CD14-positive monocyte (primary cell): Measurements from ENCODE around the gene CPLANE2. TPM values are rescaled to one million over a fixed set of nuclear protein-coding genes. Genes with fewer than 3 reads are reported as not detected.

ENCODE experiments used
- DNase-seq, 3 donors: peaks; one replicate each; pipeline ENCODE4 v3.0.0-alpha.2; 2011 to 2022
- H2AFZ ChIP-seq: 2 replicates; pipeline ENCODE4 v1.6.0; 2012; ENCODE audit warnings: mild to moderate bottlenecking, low read depth, low read length, inconsistent platforms; ENCODE audit not compliant: insufficient read depth, poor library complexity, severe bottlenecking
- H3K27ac ChIP-seq, 2 donors: 1 replicate in 1 of 2; 2 replicates in 1 of 2; pipeline ENCODE4 v1.5.1; 2012 to 2013; ENCODE audit warnings: low read length in 2 of 2, control low read depth in 1 of 2, inconsistent platforms in 1 of 2, low read depth in 1 of 2, mild to moderate bottlenecking in 1 of 2
- H3K27me3 ChIP-seq, 2 donors: one replicate each; pipeline versions ENCODE4 v1.6.0 to v1.6.1; 2011 to 2013; ENCODE audit warnings: low read length in 2 of 2; ENCODE audit not compliant: control insufficient read depth in 2 of 2, insufficient read depth in 2 of 2
- H3K36me3 ChIP-seq, 2 donors: replicated peaks in 1 of 2; 1 replicate in 1 of 2; 2 replicates in 1 of 2; pipeline versions ENCODE4 v1.5.1 to v1.6.1; 2012 to 2013; ENCODE audit warnings: low read length in 2 of 2, control low read depth in 1 of 2, inconsistent platforms in 1 of 2, mild to moderate bottlenecking in 1 of 2; ENCODE audit not compliant: insufficient read depth in 2 of 2, control insufficient read depth in 1 of 2
- H3K4me1 ChIP-seq, 2 donors: 1 replicate in 1 of 2; 2 replicates in 1 of 2; pipeline versions ENCODE4 v1.5.1 to v1.6.1; 2012 to 2013; ENCODE audit warnings: low read length in 2 of 2, control low read depth in 1 of 2, inconsistent platforms in 1 of 2, mild to moderate bottlenecking in 1 of 2, moderate library complexity in 1 of 2; ENCODE audit not compliant: insufficient read depth in 2 of 2, control insufficient read depth in 1 of 2
- H3K4me2 ChIP-seq: replicated peaks from 2 replicates; pipeline ENCODE3; 2012; ENCODE audit warnings: low read length, moderate library complexity, mild to moderate bottlenecking; ENCODE audit not compliant: poor library complexity, severe bottlenecking; ENCODE audit errors: extremely low read depth
- H3K4me3 ChIP-seq, 3 experiments: fragments of 200-600 bp in 1 of 3; sonication (generic) in 1 of 3; replicated peaks in 1 of 3; 1 replicate in 2 of 3; 2 replicates in 1 of 3; pipeline ENCODE4 v1.5.1; 2011 to 2013; ENCODE audit warnings: low read length in 3 of 3, mild to moderate bottlenecking in 3 of 3, control low read depth in 2 of 3, low read depth in 2 of 3, inconsistent platforms in 1 of 3, moderate library complexity in 1 of 3
- H3K79me2 ChIP-seq: 2 replicates; pipeline ENCODE4 v1.6.0; 2012; ENCODE audit warnings: mild to moderate bottlenecking, control low read depth, inconsistent platforms, low read length, moderate library complexity; ENCODE audit not compliant: insufficient read depth
- H3K9ac ChIP-seq: 2 replicates; pipeline ENCODE4 v1.6.0; 2017; ENCODE audit warnings: low read length, mild to moderate bottlenecking; ENCODE audit not compliant: insufficient read depth, poor library complexity, severe bottlenecking
- H3K9me3 ChIP-seq, 2 donors: replicated peaks in 1 of 2; 1 replicate in 1 of 2; 2 replicates in 1 of 2; pipeline versions ENCODE4 v1.5.1 to v1.6.1; 2012 to 2013; ENCODE audit warnings: low read length in 2 of 2, control low read depth in 1 of 2; ENCODE audit not compliant: control insufficient read depth in 1 of 2, insufficient read depth in 1 of 2
- H4K20me1 ChIP-seq: 2 replicates; pipeline ENCODE4 v1.6.0; 2012; ENCODE audit warnings: mild to moderate bottlenecking, low read length, control low read depth, moderate library complexity; ENCODE audit not compliant: insufficient read depth
- H3K27ac Mint-ChIP-seq, 7 donors: one replicate each; pipeline ENCODE4 v1.8.0; 2020; ENCODE audit warnings: mild to moderate bottlenecking in 7 of 7, mixed read lengths in 7 of 7, moderate library complexity in 6 of 7, inconsistent platforms in 2 of 7
- H3K27me3 Mint-ChIP-seq, 3 donors: one replicate each; pipeline ENCODE4 v1.8.0; 2021 to 2022; ENCODE audit warnings: low read depth in 3 of 3, mild to moderate bottlenecking in 3 of 3, mixed read lengths in 3 of 3, moderate library complexity in 3 of 3, inconsistent platforms in 1 of 3
- H3K36me3 Mint-ChIP-seq, 2 donors: one replicate each; pipeline ENCODE4 v1.8.0; 2020; ENCODE audit warnings: mixed read lengths in 2 of 2, inconsistent platforms in 1 of 2, mild to moderate bottlenecking in 1 of 2
- H3K4me1 Mint-ChIP-seq: one replicate; pipeline ENCODE4 v1.8.0; 2020; ENCODE audit warnings: mild to moderate bottlenecking, mixed read lengths
- H3K4me3 Mint-ChIP-seq, 2 donors: one replicate each; pipeline ENCODE4 v1.8.0; 2020; ENCODE audit warnings: mild to moderate bottlenecking in 2 of 2, mixed read lengths in 2 of 2, moderate library complexity in 1 of 2
- H3K9me3 Mint-ChIP-seq, 7 donors: one replicate each; pipeline ENCODE4 v1.8.0; 2020 to 2022; ENCODE audit warnings: mixed read lengths in 7 of 7, mild to moderate bottlenecking in 6 of 7, moderate library complexity in 6 of 7, inconsistent platforms in 2 of 7
- CTCF ChIP-seq: fragments of 200-600 bp; IDR thresholded peaks from one replicate; pipeline ENCODE4 v1.8.0; 2022; ENCODE audit warnings: antibody characterized with exemption, mild to moderate bottlenecking
- WGBS: methylation state at CpG from one replicate; pipeline ENCODE4 v1.1.5; 2013; ENCODE audit warnings: missing lambda C conversion rate; ENCODE audit not compliant: insufficient coverage; 5-methylcytosine and 5-hydroxymethylcytosine counted together
- intact Hi-C, 2 donors: fragments of 100-400 bp; cut with micrococcal nuclease; formaldehyde crosslinking; loops; one replicate each; pipeline versions ENCODE4 v1.15.0 to v1.15.1; 2023
- polyA plus RNA-seq, 3 donors: library from polyadenylated mRNA; depleted of rRNA in 1 of 3; unstranded in 2 of 3; stranded (reverse) in 1 of 3; fragments of 300-500 nt in 2 of 3; fragments of >200 nt in 1 of 3; fragmentation: Illumina TruSeq in 2 of 3; gene quantifications; 1 replicate in 2 of 3; 2 replicates in 1 of 3; pipeline ENCODE4 v1.2.3, GENCODE V29; 2012 to 2021

The CPLANE2 gene
- polyA plus RNA-seq, 3 donors, result 0.54 to 1.7 (median 1.4) TPM

DNA sequence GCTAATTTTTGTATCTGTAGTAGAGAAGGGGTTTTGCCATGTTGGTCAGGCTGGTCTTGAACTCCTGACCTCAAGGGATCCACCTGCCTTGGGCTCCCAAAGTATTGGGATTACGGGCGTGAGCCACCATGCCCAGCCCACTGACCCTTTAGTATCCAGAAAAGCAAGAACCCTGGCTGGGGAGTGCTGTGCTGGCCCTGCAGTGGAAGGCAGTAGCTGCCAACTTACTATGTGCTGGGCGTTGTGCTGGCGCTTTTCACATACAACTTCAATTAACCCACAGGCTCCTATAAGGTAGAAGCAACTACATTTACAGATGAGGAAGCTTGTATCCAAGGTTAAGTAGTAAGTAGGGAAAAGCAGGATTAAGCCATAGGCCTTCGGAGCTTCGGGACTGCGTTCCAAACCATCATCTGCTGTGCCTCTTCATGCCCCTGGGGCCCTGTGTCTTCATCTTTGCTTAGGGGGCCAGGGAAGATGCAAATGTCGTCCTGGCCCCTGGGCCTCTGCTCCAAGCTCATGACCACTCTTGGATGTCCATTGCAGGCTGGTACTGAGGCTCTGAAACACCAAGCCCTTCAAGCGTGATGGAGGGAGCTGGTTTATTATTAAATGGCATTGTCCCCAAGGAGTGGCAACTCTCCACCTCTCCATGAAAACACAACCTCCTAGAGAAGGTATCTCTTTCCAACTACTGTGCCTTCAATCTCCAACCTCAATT is 8.7 kb upstream of the CPLANE2 start:
- Mint-ChIP-seq H3K27me3 (peaks cover 0 to 2% (median 0%) of the 10 kb centered on the region in 3 donors), H3K4me3 (no peak overlapping the region), H3K36me3 (peaks cover 27 to 33% of the 10 kb centered on the region in 2 donors), H3K9me3 (no peaks in the 10 kb centered on the region), H3K27ac (peak overlapping the region in 1 of 7 donors; percentile 6), H3K4me1 (peaks cover 26% of the 10 kb centered on the region)
- H3K9ac ChIP-seq, result no peak overlapping the region
- H3K79me2 ChIP-seq, result no peaks in the 10 kb centered on the region
- intact Hi-C loops, result loop anchor here (10.0 kb wide), 2 partner anchors 119 to 161 kb away; partner anchors contain the start of gene SZRD1 (in 1 of the 2)
- H2AFZ ChIP-seq, result no peak overlapping the region
- no peak overlapping the region for H3K4me2 ChIP-seq
- H4K20me1 ChIP-seq, result peaks cover 38% of the 10 kb centered on the region
- WGBS, result 96% methylated on average over 6 of the region's 9 CpGs
- TF ChIP-seq CTCF, result no peak
- no peaks in the 10 kb centered on the region for H3K27me3 ChIP-seq
- peaks cover 19 to 21% of the 10 kb centered on the region in 2 donors for H3K4me1 ChIP-seq
- H3K4me3 ChIP-seq, result no peak overlapping the region
- no peak for DNase-seq
- no peak overlapping the region for H3K27ac ChIP-seq
- H3K36me3 ChIP-seq, result peaks cover 21 to 43% of the 10 kb centered on the region in 2 donors
- no peaks in the 10 kb centered on the region for H3K9me3 ChIP-seq

DNA sequence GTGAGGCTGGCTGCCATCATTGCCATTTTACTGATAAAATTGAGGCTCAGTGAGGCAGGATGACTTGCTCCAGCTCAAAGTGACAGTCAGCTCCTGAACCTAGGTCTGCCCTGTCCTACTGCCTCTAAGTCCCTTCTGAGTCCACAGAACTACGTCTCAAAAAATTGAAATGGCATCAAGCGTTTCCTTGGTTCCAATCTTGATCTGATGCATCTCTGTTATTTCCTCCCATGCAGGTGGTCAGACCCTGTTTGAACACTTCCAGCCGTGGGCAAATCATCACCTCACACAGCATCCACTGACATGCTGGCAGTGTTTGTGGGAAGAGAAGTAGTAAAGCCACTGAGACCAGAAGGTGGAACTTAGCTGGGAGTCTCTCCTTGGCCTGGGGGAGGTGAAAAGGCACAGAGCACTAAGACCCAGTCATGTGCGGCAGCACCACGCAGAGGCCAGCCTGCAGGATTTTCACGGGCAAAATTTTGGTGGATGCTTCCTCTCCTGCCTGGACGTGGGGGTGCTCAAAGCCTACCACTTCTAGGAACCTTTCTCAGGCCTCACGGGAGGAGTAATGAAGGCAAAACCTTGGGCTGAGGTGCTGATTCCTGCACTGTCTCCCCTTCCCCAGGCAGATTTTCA is 7.8 kb upstream of the CPLANE2 start:
- no peaks in the 10 kb centered on the region for H3K9me3 Mint-ChIP-seq
- no peak overlapping the region for H3K9ac ChIP-seq
- no peak overlapping the region for H3K27ac Mint-ChIP-seq
- TF ChIP-seq CTCF, result peak; percentile 50
- peaks cover 19 to 40% of the 10 kb centered on the region in 2 donors for H3K36me3 ChIP-seq
- H3K27me3 Mint-ChIP-seq, result peaks cover 0 to 2% (median 0%) of the 10 kb centered on the region in 3 donors
- H2AFZ ChIP-seq, result no peak overlapping the region
- H3K4me3 ChIP-seq, result no peak overlapping the region
- peaks cover 23 to 31% of the 10 kb centered on the region in 2 donors for H3K36me3 Mint-ChIP-seq
- peaks cover 18% of the 10 kb centered on the region for H3K4me1 Mint-ChIP-seq
- no peaks in the 10 kb centered on the region for H3K79me2 ChIP-seq
- H3K27me3 ChIP-seq, result no peaks in the 10 kb centered on the region
- no peak overlapping the region for H3K4me3 Mint-ChIP-seq
- intact Hi-C loops, result loop anchor here (5.0 to 10.0 kb wide), 3 partner anchors 120 to 162 kb away; partner anchors contain the start of gene SZRD1 (in 1 of the 2)
- H3K4me2 ChIP-seq, result no peak overlapping the region
- H3K4me1 ChIP-seq, result peaks cover 11 to 13% of the 10 kb centered on the region in 2 donors
- DNase-seq, result no peak
- no peaks in the 10 kb centered on the region for H3K9me3 ChIP-seq
- peaks cover 38% of the 10 kb centered on the region for H4K20me1 ChIP-seq
- WGBS, result 90% methylated on average over 6 of the region's 8 CpGs
- H3K27ac ChIP-seq, result no peak overlapping the region
